SK-N-SH treated with all-trans-retinoic acid at 6 μM for 48 hours (cell line): ENCODE results near the gene SLITRK1.

Source experiments
- ATAC-seq: fragments of 200-7000 bp; cut with Tn5 transposase; 3 replicates; pipeline ENCODE4 v1.9.1; 2020; ENCODE audit warnings: mild to moderate bottlenecking, moderate library complexity
- ARNTL ChIP-seq: fragments of 450-650 bp; formaldehyde crosslinking; IDR thresholded peaks from 2 replicates; pipeline ENCODE4 v1.5.0; 2020; ENCODE audit warnings: low read depth, mild to moderate bottlenecking, moderate library complexity, borderline replicate concordance
- CREB5 ChIP-seq: fragments of 250-450 bp; sonication (Bioruptor Pico); IDR thresholded peaks from 2 replicates; pipeline ENCODE4 v1.5.1; 2020; ENCODE audit warnings: low read depth, mild to moderate bottlenecking, moderate library complexity
- CSDC2 ChIP-seq: fragments of 250-450 bp; sonication (Bioruptor Pico); IDR thresholded peaks from 2 replicates; pipeline ENCODE4 v1.5.0; 2020; ENCODE audit warnings: mild to moderate bottlenecking, moderate library complexity
- CSRNP3 ChIP-seq: fragments of 250-450 bp; sonication (Bioruptor Pico); IDR thresholded peaks from 2 replicates; pipeline ENCODE4 v1.5.1; 2021; ENCODE audit warnings: mild to moderate bottlenecking, moderate library complexity
- ESRRG ChIP-seq: fragments of 250-450 bp; sonication (Bioruptor Pico); IDR thresholded peaks from 2 replicates; pipeline ENCODE4 v1.6.1; 2021; ENCODE audit warnings: mild to moderate bottlenecking
- GLIS3 ChIP-seq: fragments of 250-450 bp; sonication (Bioruptor Pico); IDR thresholded peaks from 2 replicates; pipeline ENCODE4 v1.5.0; 2020; ENCODE audit warnings: mild to moderate bottlenecking, moderate library complexity
- OSR1 ChIP-seq: fragments of 250-450 bp; sonication (Bioruptor Pico); IDR thresholded peaks from 2 replicates; pipeline ENCODE4 v1.8.0; 2022; ENCODE audit warnings: moderate library complexity, mild to moderate bottlenecking, inconsistent platforms
- PATZ1 ChIP-seq: fragments of 250-450 bp; sonication (Bioruptor Pico); IDR thresholded peaks from 2 replicates; pipeline ENCODE4 v1.8.0; 2020; ENCODE audit warnings: mild to moderate bottlenecking, moderate library complexity, borderline replicate concordance
- POU6F1 ChIP-seq: fragments of 250-450 bp; sonication (Bioruptor Pico); IDR thresholded peaks from 2 replicates; pipeline ENCODE4 v1.8.0; 2021; ENCODE audit warnings: low read depth, mild to moderate bottlenecking, moderate library complexity, borderline replicate concordance
- PPARA ChIP-seq: fragments of 250-450 bp; sonication (Bioruptor Pico); IDR thresholded peaks from 2 replicates; pipeline ENCODE4 v1.5.0; 2020; ENCODE audit warnings: mild to moderate bottlenecking, borderline replicate concordance
- RARB ChIP-seq: fragments of 250-450 bp; sonication (Bioruptor Pico); IDR thresholded peaks from 2 replicates; pipeline ENCODE4 v1.8.0; 2021; ENCODE audit warnings: mild to moderate bottlenecking, moderate library complexity
- TCF4 ChIP-seq: fragments of 250-450 bp; sonication (Bioruptor Pico); IDR thresholded peaks from 2 replicates; pipeline ENCODE4 v1.8.0; 2021; ENCODE audit warnings: mild to moderate bottlenecking, moderate library complexity, borderline replicate concordance
- TOX ChIP-seq: fragments of 250-450 bp; sonication (Bioruptor Pico); IDR thresholded peaks from 2 replicates; pipeline ENCODE4 v1.8.0; 2021; ENCODE audit warnings: mild to moderate bottlenecking, moderate library complexity, borderline replicate concordance
- TSHZ2 ChIP-seq: fragments of 250-450 bp; sonication (Bioruptor Pico); IDR thresholded peaks from 2 replicates; pipeline ENCODE4 v1.5.0; 2020; ENCODE audit warnings: mild to moderate bottlenecking, moderate library complexity
- ZC3H10 ChIP-seq: fragments of 250-450 bp; sonication (Bioruptor Pico); IDR thresholded peaks from 2 replicates; pipeline ENCODE4 v1.5.1; 2021; ENCODE audit warnings: mild to moderate bottlenecking, moderate library complexity
- ZFP3 ChIP-seq: fragments of 250-450 bp; sonication (Bioruptor Pico); IDR thresholded peaks from 2 replicates; pipeline ENCODE4 v1.5.0; 2020; ENCODE audit warnings: mild to moderate bottlenecking, moderate library complexity
- ZFP30 ChIP-seq: fragments of 450-650 bp; formaldehyde crosslinking; IDR thresholded peaks from 2 replicates; pipeline ENCODE4 v1.5.0; 2022; ENCODE audit warnings: mild to moderate bottlenecking, moderate library complexity
- ZNF565 ChIP-seq: fragments of 450-650 bp; formaldehyde crosslinking; conservative IDR thresholded peaks from 2 replicates; pipeline ENCODE4 v1.5.0; 2020; ENCODE audit warnings: low read depth, mild to moderate bottlenecking, moderate library complexity
- ZNF70 ChIP-seq: fragments of 450-650 bp; formaldehyde crosslinking; IDR thresholded peaks from 2 replicates; pipeline ENCODE4 v1.5.0; 2020; ENCODE audit warnings: mild to moderate bottlenecking, moderate library complexity
- ZNF8 ChIP-seq: fragments of 450-650 bp; formaldehyde crosslinking; IDR thresholded peaks from 2 replicates; pipeline ENCODE4 v1.5.0; 2020; ENCODE audit warnings: mild to moderate bottlenecking, moderate library complexity

Gene SLITRK1

GRCh38 chr13:83914368-83914767 is 32.1 kb upstream of the SLITRK1 start:
- ATAC-seq: no peak
- no peak for TF ChIP-seq CSRNP3 (CRISPR knock-in tag)
- no peak for TF ChIP-seq PATZ1 (CRISPR knock-in tag)
- no peak for TF ChIP-seq OSR1 (CRISPR knock-in tag)
- TF ChIP-seq ZFP30: no peak
- TF ChIP-seq TCF4 (CRISPR knock-in tag): no peak
- TF ChIP-seq ZC3H10: no peak
- no peak for TF ChIP-seq CREB5 (CRISPR knock-in tag)
- TF ChIP-seq RARB: no peak
- TF ChIP-seq CSDC2: no peak
- no peak for TF ChIP-seq TSHZ2
- no peak for TF ChIP-seq ZNF70 (CRISPR knock-in tag)
- no peak for TF ChIP-seq GLIS3 (CRISPR knock-in tag)
- no peak for TF ChIP-seq ARNTL (CRISPR knock-in tag)
- no peak for TF ChIP-seq ZNF8 (CRISPR knock-in tag)
- no peak for TF ChIP-seq ZFP3 (CRISPR knock-in tag)
- no peak for TF ChIP-seq POU6F1
- no peak for TF ChIP-seq PPARA (CRISPR knock-in tag)
- no peak for TF ChIP-seq ZNF565 (CRISPR knock-in tag)
- TF ChIP-seq ESRRG (CRISPR knock-in tag): no peak

- TF ChIP-seq TOX (no peak), ZC3H10 (no peak), CSRNP3 (CRISPR knock-in tag) (no peak), ZFP30 (no peak), ARNTL (CRISPR knock-in tag) (no peak), RARB (no peak)
- TF ChIP-seq, all 23 proteins: peak for 0
- no peak for ATAC-seq
Observed at GRCh38 chr13:83907196-83907989, 25.1 kb upstream of the SLITRK1 start.
